Esophagus muscularis mucosa (tissue), 4 donors: ENCODE results near the gene SERPINH1. TPM values are rescaled to one million over a fixed set of nuclear protein-coding genes. Genes with fewer than 3 reads are reported as not detected.

Experiments used
- DNase-seq: peaks from one replicate; pipeline ENCODE4 v3.0.0-alpha.2; 2017; ENCODE audit errors: extremely low spot score
- H3K27ac ChIP-seq, 4 donors: fragments of 200-600 bp; sonication (generic); replicated peaks in 1 of 4; 1 replicate in 3 of 4; 2 replicates in 1 of 4; pipeline ENCODE4 v1.5.1; 2016 to 2019; ENCODE audit warnings: mild to moderate bottlenecking in 1 of 4
- H3K27me3 ChIP-seq, 4 donors: fragments of 200-600 bp; sonication (generic); one replicate each; pipeline versions ENCODE4 v1.5.1 to v1.6.0; 2016 to 2019
- H3K36me3 ChIP-seq, 4 donors: fragments of 200-600 bp; sonication (generic); one replicate each; pipeline ENCODE4 v1.5.1; 2016 to 2019
- H3K4me1 ChIP-seq, 4 donors: fragments of 200-600 bp; sonication (generic); one replicate each; pipeline ENCODE4 v1.5.1; 2016 to 2019
- H3K4me3 ChIP-seq, 4 donors: fragments of 200-600 bp; sonication (generic); 1 replicate in 2 of 4; 2 replicates in 2 of 4; pipeline ENCODE4 v1.5.1; 2016 to 2019; ENCODE audit warnings: mild to moderate bottlenecking in 4 of 4, moderate library complexity in 1 of 4
- H3K9me3 ChIP-seq, 4 donors: fragments of 200-600 bp; sonication (generic); 1 replicate in 3 of 4; 2 replicates in 1 of 4; pipeline ENCODE4 v1.5.1; 2016 to 2019
- CTCF ChIP-seq, 3 experiments: fragments of 200-600 bp in 2 of 3; fragments of 450-650 bp in 1 of 3; sonication (generic) in 2 of 3; IDR thresholded peaks; one replicate each; pipeline ENCODE4 v1.5.1; 2017 to 2019; ENCODE audit warnings: antibody characterized with exemption in 3 of 3, mild to moderate bottlenecking in 2 of 3, moderate library complexity in 1 of 3
- EP300 ChIP-seq: sonication (generic); formaldehyde crosslinking; IDR thresholded peaks from one replicate; pipeline ENCODE4 v1.6.1; 2017; ENCODE audit warnings: antibody characterized with exemption
- POLR2A ChIP-seq: fragments of 450-650 bp; IDR thresholded peaks from one replicate; pipeline ENCODE4 v1.6.1; 2017; ENCODE audit warnings: antibody characterized with exemption, moderate library complexity, mild to moderate bottlenecking, low read depth
- POLR2AphosphoS5 ChIP-seq, 2 donors: sonication (generic); formaldehyde crosslinking; IDR thresholded peaks; one replicate each; pipeline ENCODE4 v1.6.1; 2017; ENCODE audit warnings: antibody characterized with exemption in 2 of 2
- WGBS: methylation state at CpG from one replicate; pipeline ENCODE4 v1.1.5; 2018; 5-methylcytosine and 5-hydroxymethylcytosine counted together
- intact Hi-C: fragments of 100-400 bp; cut with DNase I; formaldehyde crosslinking; loops from one replicate; pipeline ENCODE4 v1.15.1; 2023
- total RNA-seq, 4 donors: library from RNA; depleted of rRNA; stranded (reverse); fragments of >200 nt; gene quantifications; one replicate each; pipeline versions ENCODE4 v1.1.0 to v1.2.1, GENCODE V29; 2016

Gene SERPINH1
- total RNA-seq, 4 donors from 2014 or later = 162 to 270 (median 219) TPM

DNA sequence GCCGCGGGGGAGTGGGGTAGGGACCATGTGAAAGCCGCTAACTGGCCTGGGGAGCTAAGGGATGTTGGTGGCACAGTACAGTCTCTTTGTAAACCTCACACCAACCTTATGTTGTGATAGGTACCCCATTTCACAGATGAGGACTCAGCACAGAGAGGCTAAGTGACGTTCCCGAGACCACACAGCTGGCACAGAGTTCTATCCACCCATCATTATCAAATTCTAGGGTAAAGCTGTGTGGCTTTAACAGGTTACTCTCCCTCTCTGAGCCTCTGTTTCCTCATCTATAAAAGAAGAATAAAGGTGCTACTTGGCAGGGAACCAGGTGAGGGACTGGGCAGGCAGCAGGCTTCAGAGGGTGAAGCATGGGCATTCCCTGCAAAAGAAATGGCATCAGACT is 34.9 kb upstream of the SERPINH1 start:
- no peak overlapping the region for H3K4me3 ChIP-seq
- no peak for TF ChIP-seq CTCF (IDR thresholded peaks at IDR 0.05)
- TF ChIP-seq POLR2AphosphoS5 (IDR thresholded peaks at IDR 0.05) = no peak
- TF ChIP-seq EP300 = no peak
- no peak for TF ChIP-seq POLR2A
- peaks cover 13 to 36% (median 28%) of the 10 kb centered on the region in 4 donors for H3K4me1 ChIP-seq
- H3K27me3 ChIP-seq = no peaks in the 10 kb centered on the region
- DNase-seq = no peak
- no peaks in the 10 kb centered on the region for H3K9me3 ChIP-seq
- H3K27ac ChIP-seq = no peak overlapping the region
- intact Hi-C loops = loop anchor here (5.0 kb wide), 1 partner anchor 130 kb away; the partner anchor contains the start of gene RPS3
- WGBS = 91% methylated on average over 5 of the region's 5 CpGs
- H3K36me3 ChIP-seq = no peaks in the 10 kb centered on the region

DNA sequence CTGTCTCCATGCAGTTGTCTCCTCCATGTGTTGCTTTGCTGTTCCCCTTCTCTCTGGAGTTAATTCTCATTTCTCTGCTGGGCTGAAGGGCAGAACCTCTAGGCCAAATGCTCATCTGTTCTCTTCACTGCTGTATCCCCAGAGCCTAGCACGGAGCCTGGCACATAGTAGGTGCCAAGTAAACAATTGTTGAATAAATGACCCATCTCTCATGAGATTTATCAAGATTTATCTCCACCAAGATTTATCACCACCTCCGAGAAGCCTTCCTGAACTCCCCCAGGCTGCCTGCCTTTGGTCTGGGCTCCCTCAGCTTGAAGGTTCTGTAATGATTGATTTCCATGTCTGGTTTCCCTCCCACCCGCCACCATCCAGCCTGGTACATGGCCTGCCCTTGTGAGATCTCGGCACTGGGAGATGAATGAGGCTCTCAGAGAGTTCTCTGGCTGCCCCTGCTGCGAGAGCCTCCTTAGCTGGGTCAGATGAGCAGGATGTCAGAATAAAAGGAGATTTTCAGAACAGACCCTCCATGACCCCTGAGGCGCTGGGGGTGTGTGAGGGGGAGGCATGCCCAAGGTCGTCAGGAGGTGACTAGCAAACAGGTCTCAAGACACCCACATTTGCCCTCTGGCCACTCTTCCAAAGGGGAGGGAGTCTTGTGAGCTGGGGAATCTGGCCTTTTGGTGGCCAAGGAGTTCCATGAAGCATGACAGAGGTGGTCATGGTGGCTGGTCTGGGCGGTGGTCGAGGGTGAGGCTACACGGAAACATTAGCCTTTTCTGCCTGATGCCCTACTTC is 33.9 kb upstream of the SERPINH1 start:
- Histone ChIP-seq H3K4me3 (no peak overlapping the region), H3K27me3 (no peaks in the 10 kb centered on the region), H3K27ac (no peak overlapping the region), H3K4me1 (peaks cover 13 to 35% (median 30%) of the 10 kb centered on the region in 4 donors), H3K36me3 (no peaks in the 10 kb centered on the region), H3K9me3 (no peaks in the 10 kb centered on the region)
- WGBS = 72% methylated on average over 10 of the region's 10 CpGs
- TF ChIP-seq EP300 (no peak), POLR2A (no peak), POLR2AphosphoS5 (IDR thresholded peaks at IDR 0.05) (no peak), CTCF (IDR thresholded peaks at IDR 0.05) (no peak)
- intact Hi-C loops = loop anchor here (5.0 kb wide), 1 partner anchor 131 kb away; the partner anchor contains the start of gene RPS3
- no peak for DNase-seq

- TF ChIP-seq POLR2AphosphoS5 (IDR thresholded peaks at IDR 0.05) (no peak), POLR2A (no peak), CTCF (IDR thresholded peaks at IDR 0.05) (no peak), EP300 (no peak)
- H3K4me1 ChIP-seq = peaks cover 9 to 13% (median 11%) of the 10 kb centered on the region in 4 donors
- H3K27me3 ChIP-seq = no peaks in the 10 kb centered on the region
- no peaks in the 10 kb centered on the region for H3K36me3 ChIP-seq
- H3K9me3 ChIP-seq = no peaks in the 10 kb centered on the region
- 60% methylated on average over 3 of the region's 3 CpGs for WGBS
- H3K27ac ChIP-seq = no peak overlapping the region
- DNase-seq = no peak
- intact Hi-C loops = loop anchor here (5.0 to 10.0 kb wide), 2 partner anchors 143 to 256 kb away; no protein-coding TSS in a partner anchor
- no peak overlapping the region for H3K4me3 ChIP-seq
Observed at GRCh38 chr11:75530577-75530976, 31.5 kb upstream of the SERPINH1 start.

DNA sequence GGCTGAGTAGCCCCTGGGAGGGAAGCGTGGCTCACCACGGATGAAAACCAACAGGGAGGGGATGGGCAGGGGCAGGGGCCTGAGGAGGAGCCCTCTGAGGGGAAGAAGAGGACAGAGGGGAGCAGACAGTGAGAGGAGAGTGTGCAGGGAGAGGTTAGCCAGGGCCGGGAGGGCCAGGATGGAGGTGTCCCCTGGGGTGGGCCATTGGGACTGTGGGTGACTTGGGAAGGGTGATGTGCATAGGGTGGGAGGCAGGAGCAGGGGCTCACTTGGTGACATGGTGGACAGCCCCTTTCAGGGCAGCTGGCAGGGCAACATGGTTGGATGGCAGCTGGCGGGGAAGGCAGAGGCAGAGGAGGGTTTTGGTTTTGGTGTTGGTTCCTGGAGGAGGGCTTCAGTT is 30.7 kb upstream of the SERPINH1 start:
- no peaks in the 10 kb centered on the region for H3K27me3 ChIP-seq
- H3K4me1 ChIP-seq = peaks cover 4 to 10% (median 9%) of the 10 kb centered on the region in 4 donors
- intact Hi-C loops = loop anchor here (1.0 to 10.0 kb wide), 3 partner anchors 86 to 257 kb away; no protein-coding TSS in a partner anchor
- H3K4me3 ChIP-seq = no peak overlapping the region
- no peaks in the 10 kb centered on the region for H3K9me3 ChIP-seq
- no peaks in the 10 kb centered on the region for H3K36me3 ChIP-seq
- WGBS = 70% methylated on average over 4 of the region's 4 CpGs
- H3K27ac ChIP-seq = no peak overlapping the region
- TF ChIP-seq EP300 = no peak
- no peak for TF ChIP-seq CTCF (IDR thresholded peaks at IDR 0.05)
- TF ChIP-seq POLR2A = no peak
- no peak for TF ChIP-seq POLR2AphosphoS5 (IDR thresholded peaks at IDR 0.05)
- no peak for DNase-seq
